Epithelial cell of esophagus (primary cell): ENCODE results near the gene CDCP1.

ENCODE experiments used
- DNase-seq: peaks from one replicate; pipeline ENCODE4 v3.0.0; 2010; ENCODE audit warnings: low read depth
- H3K4me3 ChIP-seq: 2 replicates; pipeline ENCODE4 v1.5.1; 2011; ENCODE audit warnings: mild to moderate bottlenecking, low read length, control low read depth
- CTCF ChIP-seq: IDR thresholded peaks from 2 replicates; pipeline ENCODE4 v1.5.1; 2011; ENCODE audit warnings: low read depth, mild to moderate bottlenecking, low read length, control low read depth, inconsistent platforms; ENCODE audit not compliant: insufficient read depth; ENCODE audit errors: missing control alignments

The CDCP1 gene

GRCh38 chr3:45120359-45121158, 25.6 kb downstream of the CDCP1 start:
- no peak overlapping the region for H3K4me3 ChIP-seq
- DNase-seq = peak; percentile 80
- TF ChIP-seq CTCF = no peak

GRCh38 chr3:45119824-45120358, 26.3 kb downstream of the CDCP1 start:
- no peak for DNase-seq
- no peak overlapping the region for H3K4me3 ChIP-seq
- no peak for TF ChIP-seq CTCF

GRCh38 chr3:45119376-45119775, 26.8 kb downstream of the CDCP1 start:
- DNase-seq = no peak
- H3K4me3 ChIP-seq = no peak overlapping the region
- TF ChIP-seq CTCF = no peak

GRCh38 chr3:45118615-45119071, 27.5 kb downstream of the CDCP1 start:
- DNase-seq = no peak
- TF ChIP-seq CTCF = no peak
- H3K4me3 ChIP-seq = no peak overlapping the region

- no peak overlapping the region for H3K4me3 ChIP-seq
- TF ChIP-seq CTCF = no peak
- no peak for DNase-seq
Measured at GRCh38 chr3:45116350-45116749, 29.8 kb downstream of the CDCP1 start.

- no peak for TF ChIP-seq CTCF
- no peak for DNase-seq
- no peak overlapping the region for H3K4me3 ChIP-seq
Measured at GRCh38 chr3:45113625-45114050, 32.5 kb downstream of the CDCP1 start.
